ENCODE data around the gene NPAS3. TPM values are rescaled to one million over a fixed set of nuclear protein-coding genes. Genes with fewer than 3 reads are reported as not detected.

Gene NPAS3
- total RNA-seq, 1 donor from 2014 or later, result not detected

- Mint-ChIP-seq H3K27me3 (ENCODE audit: insufficient read depth, low read depth) (no peaks in the 10 kb centered on the region), H3K9me3 (no peaks in the 10 kb centered on the region), H3K4me1 (peaks cover 22% of the 10 kb centered on the region), H3K36me3 (no peaks in the 10 kb centered on the region), H3K27ac (no peak overlapping the region), H3K4me3 (no peak overlapping the region)
- Histone ChIP-seq H3F3A (ENCODE audit: low read depth) (no peaks in the 10 kb centered on the region), H3K79me2 (ENCODE audit: low read depth) (no peaks in the 10 kb centered on the region), H3K4me2 (no peak overlapping the region), H3K4me3 (no peak overlapping the region), H3K27ac (no peak overlapping the region), H4K20me1 (ENCODE audit: low read depth) (no peaks in the 10 kb centered on the region), H3K9me3 (ENCODE audit: low read depth) (no peaks in the 10 kb centered on the region), H2AFZ (replicated peaks) (peak overlapping the region; percentile 13), H3K36me3 (no peaks in the 10 kb centered on the region), H3K9ac (no peak overlapping the region), H3K4me1 (no peaks in the 10 kb centered on the region), H3K27me3 (no peaks in the 10 kb centered on the region)
- DNase-seq (ENCODE audit: low spot score), result no peak
- TF ChIP-seq EZH2phosphoT487 (IDR thresholded peaks at IDR 0.05) (no peak), EZH2 (IDR thresholded peaks at IDR 0.05) (no peak)
- TF ChIP-seq, protein P1, sequence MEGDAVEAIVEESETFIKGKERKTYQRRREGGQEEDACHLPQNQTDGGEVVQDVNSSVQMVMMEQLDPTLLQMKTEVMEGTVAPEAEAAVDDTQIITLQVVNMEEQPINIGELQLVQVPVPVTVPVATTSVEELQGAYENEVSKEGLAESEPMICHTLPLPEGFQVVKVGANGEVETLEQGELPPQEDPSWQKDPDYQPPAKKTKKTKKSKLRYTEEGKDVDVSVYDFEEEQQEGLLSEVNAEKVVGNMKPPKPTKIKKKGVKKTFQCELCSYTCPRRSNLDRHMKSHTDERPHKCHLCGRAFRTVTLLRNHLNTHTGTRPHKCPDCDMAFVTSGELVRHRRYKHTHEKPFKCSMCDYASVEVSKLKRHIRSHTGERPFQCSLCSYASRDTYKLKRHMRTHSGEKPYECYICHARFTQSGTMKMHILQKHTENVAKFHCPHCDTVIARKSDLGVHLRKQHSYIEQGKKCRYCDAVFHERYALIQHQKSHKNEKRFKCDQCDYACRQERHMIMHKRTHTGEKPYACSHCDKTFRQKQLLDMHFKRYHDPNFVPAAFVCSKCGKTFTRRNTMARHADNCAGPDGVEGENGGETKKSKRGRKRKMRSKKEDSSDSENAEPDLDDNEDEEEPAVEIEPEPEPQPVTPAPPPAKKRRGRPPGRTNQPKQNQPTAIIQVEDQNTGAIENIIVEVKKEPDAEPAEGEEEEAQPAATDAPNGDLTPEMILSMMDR (IDR thresholded peaks at IDR 0.05), result no peak
Observed at GRCh38 chr14:33534632-33535031, 596.0 kb downstream of the NPAS3 start.

DNA sequence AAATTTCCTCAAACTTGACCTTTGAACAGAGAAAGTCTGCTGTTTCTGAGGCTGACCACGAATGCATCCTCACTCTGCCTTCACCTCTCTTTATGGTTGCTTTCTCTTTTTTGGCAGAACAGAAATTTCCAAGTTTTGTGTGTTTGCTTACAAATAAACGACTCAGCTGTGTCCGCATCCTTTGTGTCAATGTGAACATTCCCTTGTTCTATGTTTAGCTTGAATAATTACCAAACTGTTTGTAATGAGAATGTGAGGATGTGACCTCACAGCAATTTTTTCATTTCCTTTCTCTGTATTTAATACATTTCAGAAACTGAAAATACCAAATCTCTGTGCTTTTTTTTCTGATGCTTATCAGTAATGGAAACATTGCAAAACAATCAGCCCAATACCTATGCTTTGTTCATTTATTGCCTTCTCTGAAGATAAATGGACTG lies 601.3 kb downstream of the NPAS3 start:
- no peak overlapping the region for H3K4me3 Mint-ChIP-seq
- Histone ChIP-seq H3K27ac (no peak overlapping the region), H4K20me1 (ENCODE audit: low read depth) (no peaks in the 10 kb centered on the region), H3K79me2 (ENCODE audit: low read depth) (no peaks in the 10 kb centered on the region), H3K4me1 (no peaks in the 10 kb centered on the region), H3K36me3 (no peaks in the 10 kb centered on the region), H3K9me3 (ENCODE audit: low read depth) (no peaks in the 10 kb centered on the region), H2AFZ (replicated peaks) (no peak overlapping the region), H3F3A (ENCODE audit: low read depth) (no peaks in the 10 kb centered on the region), H3K27me3 (no peaks in the 10 kb centered on the region), H3K4me3 (no peak overlapping the region), H3K4me2 (no peak overlapping the region), H3K9ac (no peak overlapping the region)
- no peaks in the 10 kb centered on the region for H3K27me3 Mint-ChIP-seq (ENCODE audit: insufficient read depth, low read depth)
- H3K4me1 Mint-ChIP-seq, result peaks cover 34% of the 10 kb centered on the region
- no peaks in the 10 kb centered on the region for H3K9me3 Mint-ChIP-seq
- DNase-seq (ENCODE audit: low spot score), result no peak
- H3K27ac Mint-ChIP-seq, result peak overlapping the region; percentile 47
- TF ChIP-seq, protein P1 (IDR thresholded peaks at IDR 0.05), result no peak
- TF ChIP-seq EZH2 (IDR thresholded peaks at IDR 0.05), result no peak
- no peak for TF ChIP-seq EZH2phosphoT487 (IDR thresholded peaks at IDR 0.05)
- no peaks in the 10 kb centered on the region for H3K36me3 Mint-ChIP-seq

DNA sequence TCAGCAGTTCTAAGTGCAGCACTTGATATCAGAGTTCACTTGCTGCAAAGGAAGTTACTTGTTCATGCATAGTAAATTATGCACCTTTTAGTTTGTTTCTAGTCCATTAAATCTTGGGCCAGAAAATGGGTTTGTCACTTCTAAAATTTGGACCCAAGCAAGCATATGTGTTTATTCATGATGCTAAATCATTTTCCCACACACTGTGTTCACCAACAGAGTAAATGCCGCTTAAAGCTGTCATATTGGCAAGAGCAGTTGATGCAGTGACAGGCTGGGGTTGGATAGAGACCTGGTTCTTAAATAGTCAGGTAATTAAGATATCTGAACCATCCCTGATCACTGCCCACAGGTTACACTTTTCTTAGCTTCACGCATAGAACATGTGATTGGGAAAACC lies 602.5 kb downstream of the NPAS3 start:
- Histone ChIP-seq H3K27me3 (no peaks in the 10 kb centered on the region), H3K4me3 (no peak overlapping the region), H2AFZ (replicated peaks) (no peak overlapping the region), H3K79me2 (ENCODE audit: low read depth) (no peaks in the 10 kb centered on the region), H3K9me3 (ENCODE audit: low read depth) (no peaks in the 10 kb centered on the region), H3K36me3 (no peaks in the 10 kb centered on the region), H3K4me1 (no peaks in the 10 kb centered on the region), H4K20me1 (ENCODE audit: low read depth) (no peaks in the 10 kb centered on the region), H3K9ac (no peak overlapping the region), H3K27ac (no peak overlapping the region), H3K4me2 (no peak overlapping the region), H3F3A (ENCODE audit: low read depth) (no peaks in the 10 kb centered on the region)
- peaks cover 34% of the 10 kb centered on the region for H3K4me1 Mint-ChIP-seq
- TF ChIP-seq, protein P1 (IDR thresholded peaks at IDR 0.05), result no peak
- TF ChIP-seq EZH2 (IDR thresholded peaks at IDR 0.05) (no peak), EZH2phosphoT487 (IDR thresholded peaks at IDR 0.05) (no peak)
- no peaks in the 10 kb centered on the region for H3K36me3 Mint-ChIP-seq
- H3K27ac Mint-ChIP-seq, result no peak overlapping the region
- DNase-seq (ENCODE audit: low spot score), result no peak
- no peak overlapping the region for H3K4me3 Mint-ChIP-seq
- no peaks in the 10 kb centered on the region for H3K9me3 Mint-ChIP-seq
- no peaks in the 10 kb centered on the region for H3K27me3 Mint-ChIP-seq (ENCODE audit: insufficient read depth, low read depth)
